ENCODE results near the gene SCAMP3. TPM values are rescaled to one million over a fixed set of nuclear protein-coding genes. Genes with fewer than 3 reads are reported as not detected.

SCAMP3 gene
- total RNA-seq, 2 experiments from 2014 or later: 81.3 to 97.2 TPM

DNA sequence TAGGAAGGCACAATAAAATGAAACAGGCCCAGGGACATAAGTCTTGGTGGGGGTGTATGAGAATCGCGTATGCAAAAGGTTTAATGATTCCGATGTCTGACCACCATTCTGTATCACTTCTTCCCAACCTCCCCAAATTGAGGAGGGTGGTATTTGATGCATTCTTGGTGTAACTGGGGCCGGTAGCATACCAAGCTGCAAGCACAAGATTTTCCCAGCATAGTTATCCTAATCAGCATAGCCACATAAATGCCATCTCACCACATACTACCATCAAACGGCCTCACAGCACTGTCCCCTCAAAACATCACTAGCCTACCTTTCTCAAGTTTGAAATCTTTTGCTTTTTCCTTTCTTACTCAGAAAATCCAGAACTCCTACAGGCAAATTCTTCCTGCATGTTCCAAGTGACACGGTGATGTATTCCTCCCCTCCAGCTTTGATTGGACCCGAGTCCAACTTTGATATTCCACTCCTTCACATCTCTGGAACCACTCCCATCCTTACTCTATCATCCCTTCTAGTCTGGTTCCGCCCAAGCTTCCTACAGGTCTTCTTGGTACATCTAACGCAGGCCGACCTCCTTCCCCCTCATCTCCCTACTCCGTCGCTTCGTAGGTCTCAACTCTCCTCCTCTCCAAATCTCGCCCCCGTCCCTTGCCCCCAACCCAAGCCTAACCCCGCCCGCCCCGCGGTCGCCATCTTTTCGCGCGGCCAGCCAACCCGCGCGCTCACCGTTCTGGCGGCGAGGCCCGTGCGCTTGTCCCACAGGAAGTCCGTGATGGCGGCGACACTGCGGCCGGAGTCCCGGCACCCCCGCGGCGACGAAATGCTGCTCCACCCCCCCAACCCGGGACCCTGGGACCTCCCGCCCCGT is 10.5 kb upstream of the SCAMP3 start:
- Mint-ChIP-seq H3K27ac (peak overlapping the region; percentile 94), H3K36me3 (ENCODE audit: low read depth) (peaks cover 46% of the 10 kb centered on the region), H3K27me3 (no peaks in the 10 kb centered on the region), H3K9me3 (no peaks in the 10 kb centered on the region), H3K4me1 (ENCODE audit: low read depth) (peaks cover 37% of the 10 kb centered on the region), H3K4me3 (peak overlapping the region; percentile 94)
- intact Hi-C loops (cut with micrococcal nuclease): no loop called here
- peak; percentile 42 for ATAC-seq
- POLR2A ChIA-PET: interaction anchor here (0.9 to 4.5 kb wide), 10 partner anchors 11 to 263 kb away, joined by 3 to 37 read pairs (median 4); partner anchors contain the start of genes ENTREP3 and SCAMP3
- TF ChIP-seq, protein P1, sequence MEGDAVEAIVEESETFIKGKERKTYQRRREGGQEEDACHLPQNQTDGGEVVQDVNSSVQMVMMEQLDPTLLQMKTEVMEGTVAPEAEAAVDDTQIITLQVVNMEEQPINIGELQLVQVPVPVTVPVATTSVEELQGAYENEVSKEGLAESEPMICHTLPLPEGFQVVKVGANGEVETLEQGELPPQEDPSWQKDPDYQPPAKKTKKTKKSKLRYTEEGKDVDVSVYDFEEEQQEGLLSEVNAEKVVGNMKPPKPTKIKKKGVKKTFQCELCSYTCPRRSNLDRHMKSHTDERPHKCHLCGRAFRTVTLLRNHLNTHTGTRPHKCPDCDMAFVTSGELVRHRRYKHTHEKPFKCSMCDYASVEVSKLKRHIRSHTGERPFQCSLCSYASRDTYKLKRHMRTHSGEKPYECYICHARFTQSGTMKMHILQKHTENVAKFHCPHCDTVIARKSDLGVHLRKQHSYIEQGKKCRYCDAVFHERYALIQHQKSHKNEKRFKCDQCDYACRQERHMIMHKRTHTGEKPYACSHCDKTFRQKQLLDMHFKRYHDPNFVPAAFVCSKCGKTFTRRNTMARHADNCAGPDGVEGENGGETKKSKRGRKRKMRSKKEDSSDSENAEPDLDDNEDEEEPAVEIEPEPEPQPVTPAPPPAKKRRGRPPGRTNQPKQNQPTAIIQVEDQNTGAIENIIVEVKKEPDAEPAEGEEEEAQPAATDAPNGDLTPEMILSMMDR (IDR thresholded peaks at IDR 0.05): no peak
- DNase-seq: no peak
- CTCF ChIA-PET: interaction anchor here (0.7 to 18.9 kb wide), 9 partner anchors 9 to 319 kb away, joined by 3 to 232 read pairs (median 3); partner anchors contain the start of genes FDPS and SCAMP3

- peaks cover 24% of the 10 kb centered on the region for H3K4me1 Mint-ChIP-seq (ENCODE audit: low read depth)
- no peak overlapping the region for H3K27ac Mint-ChIP-seq
- no peaks in the 10 kb centered on the region for H3K27me3 Mint-ChIP-seq
- intact Hi-C loops (cut with micrococcal nuclease): no loop called here
- POLR2A ChIA-PET: interaction anchor here (0.9 kb wide), 1 partner anchor 25 kb away, joined by 3 read pairs; no protein-coding TSS in a partner anchor
- H3K36me3 Mint-ChIP-seq (ENCODE audit: low read depth): peaks cover 71% of the 10 kb centered on the region
- TF ChIP-seq, protein P1 (IDR thresholded peaks at IDR 0.05): no peak
- ATAC-seq: no peak
- H3K4me3 Mint-ChIP-seq: no peak overlapping the region
- CTCF ChIA-PET: interaction anchor here (18.9 kb wide), 1 partner anchor 20 kb away, joined by 232 read pairs; no protein-coding TSS in a partner anchor
- no peaks in the 10 kb centered on the region for H3K9me3 Mint-ChIP-seq
- no peak for DNase-seq
Observed at GRCh38 chr1:155269381-155269780, 7.2 kb upstream of the SCAMP3 start.

DNA sequence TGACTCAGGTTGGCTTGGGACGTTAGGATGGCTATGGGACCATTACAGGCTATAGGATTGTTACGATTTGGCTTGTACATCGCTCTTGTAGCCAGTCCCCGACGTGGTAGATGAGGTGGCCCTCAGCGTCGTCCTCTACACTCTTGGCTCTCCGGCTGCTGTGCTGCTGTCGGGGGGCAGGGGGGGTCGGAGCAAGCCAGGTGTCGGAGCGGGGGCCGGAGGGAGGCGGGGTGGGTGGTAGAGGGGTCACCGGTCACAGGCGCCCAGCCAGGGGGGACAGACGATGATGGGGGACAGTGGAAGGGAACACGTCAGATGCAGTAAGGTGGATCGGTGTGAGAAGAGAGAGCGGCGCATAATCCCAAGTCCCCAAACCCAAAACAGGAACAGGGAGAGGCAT is 6.5 kb upstream of the SCAMP3 start:
- Mint-ChIP-seq H3K4me3 (no peak overlapping the region), H3K27me3 (no peaks in the 10 kb centered on the region), H3K9me3 (no peaks in the 10 kb centered on the region), H3K27ac (no peak overlapping the region), H3K36me3 (ENCODE audit: low read depth) (peaks cover 78% of the 10 kb centered on the region), H3K4me1 (ENCODE audit: low read depth) (peaks cover 22% of the 10 kb centered on the region)
- DNase-seq (no peak), ATAC-seq (no peak)
- TF ChIP-seq, protein P1 (IDR thresholded peaks at IDR 0.05): no peak
- POLR2A ChIA-PET: no interaction called here
- CTCF ChIA-PET: interaction anchor here (1.4 to 18.9 kb wide), 2 partner anchors 19 to 55 kb away, joined by 4 to 232 read pairs; no protein-coding TSS in a partner anchor
- intact Hi-C loops (cut with micrococcal nuclease): no loop called here

- Mint-ChIP-seq H3K36me3 (ENCODE audit: low read depth) (peaks cover 84% of the 10 kb centered on the region), H3K4me1 (ENCODE audit: low read depth) (peaks cover 26% of the 10 kb centered on the region), H3K4me3 (no peak overlapping the region), H3K27ac (no peak overlapping the region), H3K27me3 (no peaks in the 10 kb centered on the region), H3K9me3 (no peaks in the 10 kb centered on the region)
- ATAC-seq (no peak), DNase-seq (no peak)
- ChIA-PET CTCF (interaction anchor here (2.0 to 18.9 kb wide), 3 partner anchors 9 to 55 kb away, joined by 4 to 232 read pairs (median 8); no protein-coding TSS in a partner anchor), POLR2A (interaction anchor here (1.2 to 3.2 kb wide), 2 partner anchors 11 to 17 kb away, joined by 3 to 16 read pairs; no protein-coding TSS in a partner anchor)
- TF ChIP-seq, protein P1 (IDR thresholded peaks at IDR 0.05): no peak
- intact Hi-C loops (cut with micrococcal nuclease): no loop called here
Observed at GRCh38 chr1:155267373-155267772, 5.2 kb upstream of the SCAMP3 start.
